ENCODE data around the gene CTBP2.

CTBP2 gene

DNA sequence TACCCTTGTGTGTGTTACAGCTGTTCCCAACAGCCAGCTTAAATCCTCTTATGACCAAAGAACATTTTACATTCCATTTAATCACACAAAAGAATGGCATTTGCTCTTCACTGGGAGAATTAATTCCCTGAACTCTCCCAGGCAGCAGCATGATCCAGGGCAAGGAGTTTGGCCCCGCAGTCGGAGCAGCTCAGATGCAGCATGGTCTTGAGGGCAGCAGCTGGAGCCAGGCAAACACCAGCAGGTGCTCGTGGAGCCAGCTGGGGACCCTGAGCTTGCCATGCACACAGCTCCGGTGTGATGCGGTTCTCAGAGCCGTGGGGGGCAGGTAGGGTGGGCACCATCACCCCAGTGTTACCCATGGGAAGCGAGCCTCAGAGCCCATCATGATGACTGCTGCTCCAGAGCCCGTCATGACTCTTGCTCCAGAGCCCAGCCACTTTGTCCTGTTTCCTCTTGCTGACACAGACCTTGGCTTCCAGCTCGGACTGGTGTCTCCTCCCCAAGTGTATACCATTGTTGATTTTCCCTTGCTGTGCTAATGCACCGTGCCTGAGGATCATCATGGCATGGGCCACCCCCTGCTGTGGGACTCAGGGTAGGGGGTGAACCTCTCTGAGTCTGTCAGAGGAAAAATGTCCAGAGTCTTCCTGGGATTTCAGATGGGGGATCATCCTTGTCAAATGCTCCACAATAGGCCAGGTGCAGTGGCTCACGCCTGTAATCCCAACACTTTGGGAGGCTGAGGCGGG, 142.6 kb downstream of the CTBP2 start:
- DNase-seq: no peak

DNA sequence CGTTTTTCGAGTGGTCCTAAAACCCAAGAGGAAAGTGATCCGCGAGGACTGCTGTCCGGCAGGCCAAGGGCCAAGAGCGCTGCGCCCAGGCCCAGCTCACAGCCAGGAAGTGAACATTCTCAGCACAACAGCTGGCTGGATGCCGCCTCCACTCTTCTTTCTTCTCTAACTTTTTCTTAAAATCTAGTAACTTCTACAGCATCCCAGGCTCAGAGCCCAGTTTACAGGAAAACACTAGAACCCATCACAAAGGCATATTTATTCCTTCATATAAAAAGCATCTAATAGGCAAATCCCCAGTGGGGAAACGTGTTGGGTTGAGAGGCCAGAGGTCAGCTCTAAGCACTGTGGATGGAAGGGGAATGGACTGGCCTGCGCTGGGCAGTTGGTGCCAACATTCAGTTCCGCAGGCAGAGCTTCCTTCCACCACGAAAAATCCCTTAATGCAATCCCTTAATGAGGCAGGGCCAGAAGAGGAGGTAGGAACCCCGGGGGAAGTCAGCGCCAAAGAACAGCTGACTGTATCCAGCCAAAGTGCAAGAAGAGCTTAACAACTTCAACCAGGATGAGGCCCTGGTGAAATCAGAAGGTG, 143.7 kb downstream of the CTBP2 start:
- no peak for DNase-seq

DNA sequence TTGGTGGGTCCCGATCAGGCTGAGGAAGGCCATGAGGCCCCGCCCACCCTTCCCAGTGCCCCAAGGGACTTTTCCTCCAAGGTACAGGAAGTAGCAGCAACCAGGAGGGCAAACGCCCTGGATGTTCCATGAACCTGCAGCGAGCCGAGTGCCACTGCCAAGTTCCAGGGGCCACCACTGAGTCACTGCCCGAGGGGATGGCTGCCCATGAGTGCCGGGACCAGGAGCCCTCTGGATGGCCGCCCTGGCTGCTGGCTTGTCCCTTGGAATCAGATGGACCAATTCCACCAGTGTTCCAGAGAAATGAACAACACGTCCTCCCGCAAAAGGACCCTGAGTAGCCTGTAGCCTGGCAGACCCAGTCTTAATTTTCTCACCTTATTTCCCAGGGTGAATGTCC, 144.2 kb downstream of the CTBP2 start:
- no peak for DNase-seq

DNA sequence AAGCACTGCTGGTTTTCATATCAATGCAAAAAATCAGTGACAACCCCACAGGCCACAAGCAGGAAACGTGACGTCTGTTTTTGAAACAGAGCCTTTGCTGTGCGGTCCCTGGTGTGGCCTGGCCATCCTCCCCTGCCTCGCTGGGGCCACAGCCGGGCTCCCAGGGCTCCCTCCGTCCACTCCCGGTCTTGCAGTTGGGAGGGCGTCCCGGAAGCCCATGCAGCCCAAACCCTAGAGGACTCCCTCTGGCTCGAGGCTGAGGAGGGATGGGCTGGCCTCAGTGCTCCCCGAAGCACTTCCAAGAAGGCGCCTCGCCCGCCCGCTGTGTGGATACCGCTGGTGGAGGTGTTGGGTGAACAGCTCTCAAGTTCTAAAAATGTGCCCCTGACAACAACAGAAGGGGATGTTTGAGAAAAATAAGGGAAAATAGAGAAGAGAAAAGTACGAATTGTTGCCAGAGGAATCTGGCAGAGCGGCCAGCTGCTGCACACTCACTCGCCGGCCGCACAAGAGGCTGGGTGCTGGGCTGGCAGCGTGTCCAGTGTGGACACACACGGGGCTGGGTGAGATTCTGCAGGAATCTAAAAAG, 144.9 kb downstream of the CTBP2 start:
- DNase-seq: no peak

DNA sequence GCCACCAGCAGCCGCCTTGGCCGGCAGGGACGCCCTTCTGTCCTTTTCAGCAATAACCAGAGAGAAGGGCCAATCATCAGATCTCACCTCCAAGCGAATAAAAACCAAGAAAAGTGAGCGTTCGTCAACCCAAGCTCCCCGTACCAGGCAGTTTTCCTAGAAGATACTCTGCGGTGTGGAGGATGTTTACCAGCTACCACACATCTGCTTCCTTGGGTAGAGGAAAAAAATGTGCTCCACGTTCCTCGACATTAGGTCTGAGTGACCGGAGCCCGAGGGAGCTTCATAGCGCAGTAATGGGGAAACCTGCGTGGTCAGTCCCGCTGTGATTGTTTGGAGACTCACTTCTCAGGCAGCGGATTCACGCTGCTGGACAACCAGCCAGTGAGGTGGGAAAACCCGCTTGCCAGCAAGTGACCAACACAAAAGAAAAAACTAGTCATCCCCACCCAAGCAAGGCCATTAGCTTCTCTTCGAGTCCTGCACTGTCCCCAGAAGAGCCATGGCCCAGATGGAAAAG, 145.5 kb downstream of the CTBP2 start:
- DNase-seq: no peak

DNA sequence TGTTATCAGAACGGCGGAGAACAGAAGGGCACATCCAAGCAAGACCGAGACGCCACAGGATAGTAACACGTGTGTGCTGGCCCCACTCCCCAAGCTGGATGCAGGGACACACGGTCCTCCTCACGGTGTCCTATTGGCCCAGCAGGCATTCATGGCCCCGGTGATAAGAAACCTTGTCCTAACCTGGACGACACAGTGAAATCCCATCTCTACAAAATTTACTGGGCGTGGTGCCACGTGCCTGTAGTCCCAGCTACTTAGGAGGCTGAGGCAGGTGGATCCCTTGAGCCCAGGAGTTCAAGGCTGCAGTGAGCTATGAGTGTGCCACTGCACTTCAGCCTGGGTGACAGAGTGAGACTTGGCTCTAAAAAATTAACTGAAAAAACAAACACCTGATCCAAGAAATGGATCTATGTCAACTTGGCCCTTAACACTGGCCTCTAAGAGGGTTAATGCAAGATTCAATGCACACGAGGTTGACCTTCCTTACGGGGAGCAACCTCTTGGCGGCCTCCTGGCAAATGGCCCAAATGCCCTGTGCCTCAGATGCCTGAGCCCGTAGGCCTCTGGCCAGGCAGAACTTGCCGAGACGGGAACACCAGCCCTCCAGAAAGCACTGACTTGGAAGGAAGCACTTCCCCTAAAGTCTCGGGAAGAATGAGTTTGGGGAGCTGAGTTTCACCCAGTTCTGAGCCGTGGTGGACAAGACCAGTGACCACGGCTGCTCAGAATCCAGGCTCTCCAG, 146.1 kb downstream of the CTBP2 start:
- no peak for DNase-seq

DNA sequence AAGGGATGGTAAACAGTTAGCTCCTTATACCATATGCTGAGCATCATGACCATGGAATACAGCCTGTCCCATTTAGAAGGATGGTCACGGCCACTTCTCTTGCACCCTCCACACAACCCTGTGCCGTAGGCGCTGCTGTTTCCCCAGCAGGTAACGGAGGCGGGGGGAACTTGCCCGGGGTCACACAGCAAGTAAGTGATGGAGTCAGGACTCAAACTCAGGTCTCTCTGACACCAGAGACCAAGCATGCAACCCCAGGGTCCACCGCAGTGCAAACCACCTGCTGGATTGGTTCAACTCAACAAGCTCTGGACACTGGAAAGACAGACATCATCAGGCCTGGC, 146.9 kb downstream of the CTBP2 start:
- DNase-seq: no peak

DNA sequence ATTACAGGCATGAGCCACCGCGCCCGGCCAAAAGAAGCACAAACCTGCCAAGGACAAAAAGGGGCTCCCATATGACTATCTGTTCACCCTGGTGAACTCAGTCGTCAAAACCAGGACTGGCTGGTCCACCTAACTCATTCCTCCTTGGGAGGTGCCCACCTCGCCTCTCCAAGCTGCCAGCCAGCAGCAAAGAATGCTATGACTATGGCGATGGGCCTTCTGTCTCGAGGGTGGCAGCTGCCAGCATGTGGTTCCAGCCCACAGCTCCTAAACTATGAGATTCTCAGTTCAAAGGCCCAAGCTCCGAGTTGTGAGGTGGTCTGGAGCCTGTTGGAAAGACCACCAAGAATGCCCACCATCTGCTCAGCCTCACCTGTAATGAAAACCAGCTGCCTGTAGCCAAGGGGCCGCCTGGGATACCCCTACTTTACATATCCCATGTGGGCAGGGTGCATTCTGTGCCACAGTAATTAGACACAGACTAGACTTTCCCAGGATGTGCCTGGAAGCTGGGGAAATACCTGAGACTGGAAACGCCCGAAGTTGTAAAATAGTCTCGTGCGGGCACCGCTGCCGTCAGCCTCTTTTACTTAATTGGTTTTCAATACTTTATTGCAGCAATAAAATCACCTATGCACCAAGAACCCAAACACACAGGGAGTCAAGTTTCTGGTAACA, 147.4 kb downstream of the CTBP2 start:
- DNase-seq: no peak

DNA sequence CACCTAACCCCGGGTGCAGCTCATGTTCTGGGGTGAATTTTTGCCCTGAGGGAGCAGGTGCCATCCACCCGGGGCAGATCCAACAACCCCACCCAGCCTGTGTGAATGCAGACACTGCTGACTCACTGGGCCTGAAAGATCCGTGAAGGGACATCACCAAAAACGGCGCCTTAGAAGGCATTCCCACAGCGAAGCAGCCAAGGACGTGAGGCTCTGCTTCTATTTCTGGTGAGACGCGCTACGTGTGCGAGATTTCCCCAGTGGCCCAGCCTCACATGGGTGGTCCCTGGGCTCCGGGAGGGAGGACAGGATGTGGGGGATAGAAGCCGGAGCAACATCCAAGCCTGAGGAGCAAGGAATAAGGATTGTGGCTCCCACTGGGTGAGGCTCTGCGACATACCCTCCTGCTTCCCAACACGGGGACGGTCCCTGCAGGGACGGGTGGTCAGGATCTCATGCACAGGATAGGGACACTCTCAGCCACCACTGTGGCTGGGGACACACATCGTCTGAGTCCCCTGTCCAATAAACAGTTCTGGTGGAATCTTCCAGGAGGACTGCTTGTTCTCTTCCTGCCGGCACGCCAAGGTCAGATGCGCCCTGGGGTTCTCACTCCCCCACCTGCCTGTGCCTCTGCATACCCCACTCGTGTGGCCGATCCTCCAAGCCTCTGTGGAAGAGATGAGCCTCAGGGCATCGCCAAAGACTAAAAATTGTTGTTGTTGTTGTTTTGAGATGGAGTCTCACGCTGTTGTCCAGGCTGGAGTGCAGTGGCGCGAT, 148.2 kb downstream of the CTBP2 start:
- DNase-seq: no peak

DNA sequence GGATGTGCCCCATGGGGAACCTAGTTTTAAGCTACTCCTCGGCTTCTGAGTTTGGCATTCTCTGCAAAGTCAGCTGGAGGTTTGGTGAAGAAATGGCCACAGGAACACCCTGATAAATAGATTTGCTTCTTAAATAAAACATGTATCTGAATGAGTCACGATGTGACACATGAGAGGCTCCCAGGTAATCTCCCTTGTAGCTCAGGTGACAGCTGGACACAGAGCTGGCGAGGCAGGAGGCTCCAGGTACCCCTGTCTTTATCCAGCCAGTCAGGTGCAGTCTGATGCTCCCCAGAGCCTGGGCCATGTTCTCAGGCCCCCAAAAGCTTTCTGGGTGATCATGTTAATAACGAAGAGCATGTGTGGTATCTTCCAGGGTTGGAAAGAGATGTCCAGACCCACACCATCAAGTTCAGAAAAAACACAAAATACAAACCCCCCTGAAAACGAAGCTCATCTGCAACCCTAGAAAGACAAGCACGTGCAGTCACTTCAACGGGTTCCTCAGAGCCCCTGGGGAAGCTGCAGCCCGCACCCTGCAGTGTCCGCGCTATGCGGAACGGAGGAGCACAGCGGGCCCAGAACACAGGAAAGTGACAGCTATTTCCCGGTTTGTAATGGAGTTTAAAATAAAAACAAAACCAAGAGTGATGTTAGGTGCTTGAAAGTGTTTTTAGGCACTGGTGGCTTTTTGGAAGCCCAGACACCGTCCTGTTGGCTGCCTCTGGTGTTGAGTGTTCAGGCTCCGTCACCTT, 149.0 kb downstream of the CTBP2 start:
- DNase-seq: no peak

DNA sequence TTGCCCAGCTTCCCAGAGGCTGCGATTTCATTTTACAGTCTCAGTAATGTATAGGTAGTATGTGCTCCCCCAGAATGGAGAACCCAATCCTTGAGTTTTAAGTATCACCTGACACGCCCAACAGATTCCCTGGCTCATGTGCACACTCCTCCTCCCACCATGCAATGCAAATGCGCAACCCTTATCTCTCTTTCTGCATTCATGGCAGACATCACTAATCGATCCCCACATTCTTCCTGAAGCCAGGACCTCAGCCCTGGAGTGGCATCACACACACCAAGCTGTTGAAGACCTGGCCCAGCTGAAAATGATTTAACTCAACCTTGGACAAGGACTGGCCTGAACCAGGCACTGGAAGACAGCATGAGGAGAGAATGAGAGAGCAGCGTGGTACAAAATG, 150.0 kb downstream of the CTBP2 start:
- no peak for DNase-seq

DNA sequence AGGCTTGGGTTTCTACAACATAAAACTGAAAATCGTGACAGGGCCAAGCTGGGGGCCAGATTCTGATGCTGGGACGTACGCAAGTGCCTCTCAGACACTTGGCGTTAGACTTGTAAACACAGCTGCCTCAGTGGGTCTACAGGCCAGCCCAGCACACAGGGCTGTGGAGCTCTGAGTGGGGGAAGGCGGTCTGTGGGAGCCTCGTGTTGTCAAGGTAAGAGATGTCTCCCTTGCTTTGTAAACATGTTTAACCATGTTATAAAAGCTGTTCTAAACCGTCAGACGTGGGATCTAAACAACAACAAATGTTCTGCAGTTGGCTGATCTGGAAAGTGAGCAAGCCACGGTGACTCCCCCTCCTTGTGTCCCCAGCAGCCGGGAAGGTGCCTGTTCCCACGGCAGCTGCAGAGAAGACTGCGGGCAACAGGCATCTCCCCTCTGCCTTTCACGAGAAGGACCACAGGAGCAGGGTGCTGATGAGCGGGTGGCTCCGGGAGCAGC, 150.7 kb downstream of the CTBP2 start:
- DNase-seq: no peak

DNA sequence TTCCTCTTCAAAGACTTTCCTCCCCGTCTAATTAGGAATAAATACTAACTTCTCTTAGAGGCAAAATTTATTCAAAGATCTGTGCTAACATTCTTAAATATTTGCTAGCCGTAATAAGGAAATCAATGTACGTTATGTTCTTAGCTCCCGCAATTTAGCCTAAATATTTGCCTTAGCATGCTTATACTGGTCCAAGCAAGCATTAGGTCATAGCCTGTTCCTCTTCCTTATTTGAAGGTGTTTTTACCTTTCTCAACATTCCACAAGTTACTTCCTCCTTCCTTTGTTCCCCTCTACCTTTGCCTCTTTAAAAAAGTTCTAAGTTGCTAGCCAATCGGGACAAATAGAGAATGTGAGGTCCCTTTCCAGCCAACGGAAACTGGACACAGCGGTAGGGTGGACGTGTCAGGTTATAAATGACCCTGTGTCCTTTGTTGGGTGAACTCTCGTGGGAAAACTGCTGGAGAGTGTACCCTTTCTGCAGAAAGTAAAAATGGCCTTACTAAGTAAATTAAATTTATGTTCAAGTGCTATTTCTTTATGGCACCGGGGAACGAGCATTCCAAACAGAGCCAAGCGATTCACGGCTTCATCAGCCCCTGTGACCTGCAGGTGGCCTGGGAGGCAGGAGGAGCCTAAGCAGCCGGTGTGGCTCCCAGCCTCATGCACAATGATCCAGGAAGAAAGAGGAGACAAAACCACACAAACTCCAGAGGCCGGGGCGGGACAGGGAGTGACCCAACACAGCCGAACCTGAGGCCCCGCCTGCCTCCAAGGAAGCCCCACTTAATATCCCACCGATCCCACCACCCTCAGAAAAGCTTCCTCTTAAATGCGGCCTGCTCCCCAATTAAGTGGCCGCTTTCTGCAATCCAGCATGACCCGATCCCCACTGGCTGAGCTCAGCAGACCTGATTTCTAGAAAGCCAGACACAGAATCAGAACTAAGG, 151.4 kb downstream of the CTBP2 start:
- DNase-seq: no peak

DNA sequence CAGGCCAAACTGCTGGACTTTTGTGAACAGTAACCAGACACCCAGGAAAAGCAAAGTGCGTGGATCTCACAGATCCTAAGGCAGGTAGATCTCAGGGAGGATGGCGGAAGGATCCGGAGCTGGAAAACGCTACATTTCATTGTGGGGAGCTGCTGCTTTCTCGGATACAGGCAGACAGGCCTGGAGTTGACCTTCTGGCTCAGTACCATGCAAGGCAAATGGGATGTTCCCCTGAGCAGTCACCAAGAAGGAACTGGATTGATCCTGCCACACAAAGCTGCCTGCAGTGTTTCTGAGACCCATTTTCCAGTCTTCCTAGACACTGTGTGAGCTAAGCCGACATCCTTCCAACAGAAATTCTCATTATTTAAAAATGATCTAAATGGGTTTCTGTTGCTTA, 152.9 kb downstream of the CTBP2 start:
- no peak for DNase-seq

DNA sequence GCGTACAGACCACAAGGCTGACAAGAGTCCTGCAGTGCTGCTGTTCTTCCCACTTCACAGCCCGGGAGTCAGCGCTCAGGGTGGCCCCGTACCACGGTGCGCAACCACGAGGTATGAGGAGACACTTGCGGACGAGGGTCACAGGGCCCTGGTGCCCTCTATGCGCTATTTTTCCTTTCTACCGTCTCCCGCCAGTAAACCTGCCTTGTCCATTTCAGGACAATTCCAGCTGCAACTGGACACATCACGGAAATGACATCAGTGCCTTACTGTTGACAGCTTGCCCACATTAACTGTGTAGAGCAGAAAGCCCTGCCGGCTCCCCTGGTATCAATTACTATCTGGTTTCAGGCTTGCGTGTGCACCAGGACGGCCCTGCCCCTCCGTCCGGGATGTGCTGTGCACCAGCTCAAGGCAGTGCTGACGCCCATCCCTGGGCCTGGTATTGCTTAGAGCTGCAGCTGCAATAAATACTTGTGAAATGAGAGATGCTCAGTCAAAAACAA, 153.4 kb downstream of the CTBP2 start:
- DNase-seq: no peak

DNA sequence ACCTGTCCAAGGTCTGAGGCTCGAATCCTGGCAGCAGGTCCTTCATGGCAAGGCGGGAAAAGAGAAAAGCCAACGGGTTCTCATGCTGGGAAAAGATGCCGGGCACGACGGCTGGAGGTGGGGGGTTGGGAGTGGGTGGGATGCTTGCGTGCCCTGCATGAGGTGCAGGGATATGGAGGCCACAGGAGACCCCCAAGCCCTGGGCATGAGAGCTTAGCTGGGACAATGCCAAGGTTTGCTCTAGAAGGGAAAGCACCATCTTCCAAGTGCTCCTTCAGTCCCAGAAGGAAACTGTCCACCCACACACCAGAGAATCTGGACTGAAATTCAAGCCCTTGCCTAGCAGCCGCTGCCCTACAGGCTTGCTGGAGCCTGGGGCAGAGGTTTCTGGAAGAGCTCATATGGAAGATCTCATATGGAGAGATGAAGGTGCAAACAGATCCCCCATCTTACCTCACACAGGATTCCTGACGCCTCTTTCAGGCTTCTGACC, 154.1 kb downstream of the CTBP2 start:
- no peak for DNase-seq

DNA sequence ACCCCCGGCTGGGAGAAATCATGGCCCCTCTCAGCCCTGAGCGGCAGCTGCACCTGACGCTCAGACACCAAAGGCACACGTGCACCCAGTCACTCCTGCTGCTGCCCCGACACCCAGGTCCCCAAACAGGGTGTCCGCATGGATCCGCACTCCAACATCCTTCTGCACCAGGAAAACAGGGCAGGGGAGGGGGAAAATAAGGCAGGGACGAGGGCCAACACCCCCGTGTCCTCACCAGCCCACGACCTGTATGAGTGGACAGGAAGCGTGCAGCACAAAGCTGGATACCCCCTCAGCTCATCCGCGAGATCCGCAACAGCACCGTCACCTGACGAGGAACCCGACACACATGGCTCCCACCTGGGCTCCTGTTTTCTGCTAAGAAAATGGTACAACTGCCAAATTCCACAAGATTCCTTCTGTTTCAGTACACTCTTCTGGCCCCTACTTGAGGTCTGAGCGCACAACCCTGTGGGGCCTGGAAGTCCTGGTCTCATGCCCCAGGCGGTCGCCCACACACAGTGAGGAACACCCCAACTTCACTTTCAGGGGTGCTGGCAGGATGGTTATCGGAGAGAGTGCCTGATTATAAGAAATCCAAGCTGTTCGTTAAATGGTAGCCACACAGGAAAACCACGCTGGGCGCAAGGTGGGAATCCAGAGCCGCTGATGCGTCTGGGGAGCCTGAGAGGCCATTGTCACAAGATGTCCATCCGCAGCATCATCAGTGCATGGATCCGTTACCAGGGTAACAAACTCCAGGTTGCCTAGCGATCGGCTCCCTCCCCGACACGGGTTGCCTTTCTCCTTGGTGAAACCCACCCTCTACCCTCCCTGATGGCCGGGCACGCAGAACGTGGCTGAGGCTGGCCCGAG, 154.8 kb downstream of the CTBP2 start:
- DNase-seq: no peak

DNA sequence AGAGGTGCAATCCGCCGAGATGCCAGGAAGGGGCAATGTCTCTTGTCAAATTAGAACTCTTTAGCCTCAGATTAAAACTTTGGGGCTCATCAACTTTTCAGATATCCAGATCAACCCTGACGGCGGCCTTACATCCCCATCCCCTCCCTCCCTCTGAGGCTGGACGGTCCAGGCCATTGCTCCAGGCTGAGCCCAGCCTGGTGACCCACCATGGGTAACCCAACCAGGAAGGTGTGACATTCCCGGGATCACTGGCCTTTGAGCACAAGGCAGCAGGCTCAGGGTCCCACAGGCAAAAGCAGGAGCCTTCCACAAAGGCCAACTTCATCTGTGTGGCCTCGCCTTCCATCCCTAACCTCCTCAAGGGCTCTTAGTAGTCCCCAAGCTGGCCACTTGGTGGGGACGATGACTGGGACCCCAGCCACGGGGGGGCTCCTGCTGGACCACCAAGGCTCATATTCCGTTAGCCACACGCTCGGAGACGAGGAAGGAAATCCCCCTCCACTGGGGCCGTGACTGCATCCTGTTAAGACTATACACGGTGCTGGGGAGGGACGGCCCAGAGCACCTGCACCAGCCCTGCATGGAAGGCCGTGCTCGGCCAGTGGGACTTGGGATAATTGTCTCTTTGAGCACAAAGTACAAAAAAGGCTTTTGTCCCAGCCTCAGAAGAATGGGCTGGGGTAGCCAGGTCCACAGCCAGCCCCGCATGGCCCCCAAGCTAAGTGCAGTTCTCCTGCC, 155.6 kb downstream of the CTBP2 start:
- no peak for DNase-seq

All from DMS79 (cell line).